GM21529 (cell line): ENCODE measurements around the gene DMXL1.
"Not testable (repeated sequence)": the region's sequence is repeated elsewhere in the genome, so short reads cannot be mapped to it uniquely, and the experiment has no call there.

Experiments used
- ATAC-seq: cut with Tn5 transposase; IDR thresholded peaks from one replicate; pipeline ENCODE4 v1.9.1; 2021; ENCODE audit not compliant: unreplicated experiment

DMXL1 gene

DNA sequence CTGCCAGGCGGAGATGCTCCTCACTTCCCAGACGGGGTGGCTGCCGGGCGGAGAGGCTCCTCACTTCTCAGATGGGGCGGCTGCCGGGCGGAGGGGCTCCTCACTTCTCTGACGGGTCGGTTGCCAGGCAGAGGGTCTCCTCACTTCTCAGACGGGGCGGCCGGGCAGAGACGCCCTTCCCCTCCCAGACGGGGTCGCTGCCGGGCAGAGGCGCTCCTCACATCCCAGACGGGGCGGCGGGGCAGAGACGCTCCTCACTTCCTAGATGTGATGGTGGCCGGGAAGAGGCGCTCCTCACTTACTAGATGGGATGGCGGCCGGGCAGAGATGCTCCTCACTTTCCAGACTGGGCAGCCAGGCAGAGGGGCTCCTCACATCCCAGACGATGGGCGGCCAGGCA is 51.6 kb downstream of the DMXL1 start:
- ATAC-seq: not testable (repeated sequence)

- no peak for ATAC-seq
Observed at GRCh38 chr5:119123280-119123679, 52.4 kb downstream of the DMXL1 start.

DNA sequence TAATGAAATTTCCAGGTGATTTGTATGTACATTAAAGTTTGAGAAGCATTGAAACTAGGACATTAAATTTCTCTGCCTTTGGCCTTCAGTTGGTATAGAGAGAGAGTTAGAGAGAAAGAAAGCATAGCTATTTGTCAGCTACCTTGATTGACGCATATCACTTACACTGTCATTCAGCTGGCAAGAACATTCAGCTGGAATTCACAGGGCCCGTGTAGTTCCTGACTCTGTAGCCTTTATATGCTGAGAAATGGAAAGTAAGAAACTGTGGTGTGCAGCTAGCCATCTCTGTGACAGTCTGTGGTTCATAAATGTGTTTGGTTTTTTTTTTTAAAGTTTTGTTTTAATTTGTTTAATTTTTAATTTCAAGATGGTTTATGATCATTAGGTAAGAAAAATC is 58.9 kb downstream of the DMXL1 start:
- ATAC-seq: no peak

- ATAC-seq: no peak
Observed at GRCh38 chr5:119131530-119132304, 60.8 kb downstream of the DMXL1 start.

GRCh38 chr5:119135743-119136142 is 64.9 kb downstream of the DMXL1 start:
- ATAC-seq: not testable (repeated sequence)

GRCh38 chr5:119136666-119137318 is 65.9 kb downstream of the DMXL1 start:
- no peak for ATAC-seq

DNA sequence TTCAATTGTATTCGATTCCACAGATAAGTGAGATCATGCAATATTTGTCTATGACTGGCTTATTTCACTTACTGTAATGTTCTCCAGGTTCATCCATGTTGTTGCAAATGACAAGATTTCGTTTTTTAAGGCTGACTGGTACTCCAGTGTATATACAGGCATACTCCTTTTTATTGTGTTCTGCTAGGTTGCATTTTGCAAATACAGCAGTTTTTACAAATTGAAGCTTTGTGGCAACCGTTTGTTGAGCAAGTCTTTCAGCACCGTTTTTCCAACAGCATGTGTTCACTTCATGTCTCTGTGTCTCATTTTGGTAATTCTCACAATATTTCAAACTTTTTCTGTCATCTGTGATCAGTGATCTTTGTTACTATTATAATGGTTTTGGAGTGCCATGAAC is 82.7 kb downstream of the DMXL1 start:
- ATAC-seq: no peak

DNA sequence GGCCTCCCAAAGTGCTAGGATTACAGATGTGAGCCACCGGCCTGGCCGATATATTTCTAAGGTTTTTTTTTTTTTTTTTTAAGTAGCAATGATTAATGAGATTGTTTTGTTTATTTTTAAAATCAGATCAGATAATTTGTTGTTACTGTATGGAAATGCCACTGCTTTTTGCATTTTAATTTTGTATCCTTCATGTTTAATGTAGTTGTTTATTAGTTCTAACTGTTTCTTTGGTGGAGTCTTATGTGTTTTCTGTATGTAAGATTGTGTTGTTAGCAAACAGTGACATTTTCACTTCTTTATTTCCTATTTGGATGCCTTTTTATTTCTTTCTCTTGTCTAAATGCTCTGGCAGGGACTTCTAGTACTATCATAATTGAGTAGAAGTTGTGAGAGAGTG is 87.3 kb downstream of the DMXL1 start:
- no peak for ATAC-seq

DNA sequence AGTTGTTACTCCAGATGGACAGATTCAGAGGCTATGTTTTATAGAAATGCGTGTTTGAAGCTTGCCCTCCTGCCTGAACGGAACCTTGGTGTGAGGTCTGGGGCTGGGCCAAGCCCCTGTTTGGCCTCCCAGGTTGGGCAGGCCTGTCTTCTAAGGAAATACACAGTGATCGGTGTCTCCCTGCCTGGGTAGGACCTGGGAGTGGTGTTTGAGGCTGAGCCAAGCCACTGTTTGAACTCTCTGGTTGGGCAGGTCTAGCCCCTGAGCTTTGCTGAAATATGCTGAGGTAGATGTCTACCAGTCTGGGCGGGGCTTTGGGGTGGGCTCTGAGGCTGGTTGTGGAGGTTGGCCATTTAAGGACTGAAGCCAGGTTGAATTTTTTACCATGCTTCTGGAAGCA is 90.5 kb downstream of the DMXL1 start:
- ATAC-seq: no peak

DNA sequence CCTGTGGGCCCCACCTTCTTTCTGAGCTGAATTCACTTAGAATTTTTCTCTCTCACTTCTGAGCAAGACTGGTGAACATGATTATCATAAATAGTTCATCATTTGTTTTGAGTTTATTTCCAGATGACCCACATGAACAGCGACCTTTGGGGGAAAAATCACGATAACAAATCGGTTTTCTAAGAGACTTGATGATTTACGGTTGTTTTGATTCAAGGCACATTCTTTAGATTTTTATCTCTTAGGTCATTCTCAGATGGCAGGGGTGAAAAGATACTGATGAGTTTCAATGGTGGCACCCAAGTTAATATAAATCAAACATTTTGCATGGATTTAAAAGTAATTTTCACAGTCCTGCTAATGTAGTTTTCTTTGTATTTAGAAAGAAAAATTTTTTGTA is 95.1 kb downstream of the DMXL1 start:
- no peak for ATAC-seq

GRCh38 chr5:119168401-119168800 is 97.5 kb downstream of the DMXL1 start:
- ATAC-seq: no peak

GRCh38 chr5:119171686-119172085 is 100.8 kb downstream of the DMXL1 start:
- no peak for ATAC-seq

- no peak for ATAC-seq
Observed at GRCh38 chr5:119174578-119175163, 103.8 kb downstream of the DMXL1 start.

DNA sequence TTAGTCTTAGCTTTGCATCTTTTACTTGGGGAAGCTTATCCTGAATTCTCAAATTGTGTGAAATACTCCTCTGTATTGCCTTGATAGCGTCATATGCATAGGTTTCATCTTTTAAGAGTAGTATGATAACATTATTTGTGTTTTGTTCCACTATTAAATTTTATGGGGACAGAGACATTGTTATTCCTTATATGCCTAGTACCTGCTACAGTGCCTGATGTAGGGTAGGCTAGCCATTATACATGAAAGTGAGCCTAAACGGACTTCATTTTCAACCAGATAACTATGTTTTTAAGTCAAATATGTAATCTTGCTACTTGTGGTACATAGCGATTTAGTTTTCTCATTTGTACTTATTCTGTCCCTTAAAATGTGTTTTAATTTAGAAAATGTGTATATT is 105.9 kb downstream of the DMXL1 start:
- ATAC-seq: no peak

DNA sequence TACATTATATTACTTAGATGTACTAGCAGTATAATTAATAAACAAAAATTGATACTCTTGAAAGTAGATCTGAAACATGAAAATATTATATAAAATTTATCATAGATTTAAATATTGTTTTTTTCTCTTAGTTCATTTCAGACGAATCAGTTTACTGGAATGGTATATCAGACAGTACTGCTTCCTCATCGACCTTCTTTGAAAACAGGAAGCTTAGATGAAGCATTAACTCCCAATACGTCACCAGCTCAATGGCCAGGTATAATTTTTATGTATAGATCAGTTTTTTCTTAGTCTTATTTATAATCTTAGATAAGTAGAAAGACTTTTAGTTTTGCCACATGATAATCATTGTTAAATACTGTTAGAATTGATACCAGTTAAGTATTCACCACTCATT is 106.3 kb downstream of the DMXL1 start:
- no peak for ATAC-seq

GRCh38 chr5:119178435-119178834 is 107.5 kb downstream of the DMXL1 start:
- ATAC-seq: no peak

- no peak for ATAC-seq
Observed at GRCh38 chr5:119179857-119180641, 109.2 kb downstream of the DMXL1 start.

- ATAC-seq: not testable (repeated sequence)
Observed at GRCh38 chr5:119185512-119185911, 114.6 kb downstream of the DMXL1 start.

DNA sequence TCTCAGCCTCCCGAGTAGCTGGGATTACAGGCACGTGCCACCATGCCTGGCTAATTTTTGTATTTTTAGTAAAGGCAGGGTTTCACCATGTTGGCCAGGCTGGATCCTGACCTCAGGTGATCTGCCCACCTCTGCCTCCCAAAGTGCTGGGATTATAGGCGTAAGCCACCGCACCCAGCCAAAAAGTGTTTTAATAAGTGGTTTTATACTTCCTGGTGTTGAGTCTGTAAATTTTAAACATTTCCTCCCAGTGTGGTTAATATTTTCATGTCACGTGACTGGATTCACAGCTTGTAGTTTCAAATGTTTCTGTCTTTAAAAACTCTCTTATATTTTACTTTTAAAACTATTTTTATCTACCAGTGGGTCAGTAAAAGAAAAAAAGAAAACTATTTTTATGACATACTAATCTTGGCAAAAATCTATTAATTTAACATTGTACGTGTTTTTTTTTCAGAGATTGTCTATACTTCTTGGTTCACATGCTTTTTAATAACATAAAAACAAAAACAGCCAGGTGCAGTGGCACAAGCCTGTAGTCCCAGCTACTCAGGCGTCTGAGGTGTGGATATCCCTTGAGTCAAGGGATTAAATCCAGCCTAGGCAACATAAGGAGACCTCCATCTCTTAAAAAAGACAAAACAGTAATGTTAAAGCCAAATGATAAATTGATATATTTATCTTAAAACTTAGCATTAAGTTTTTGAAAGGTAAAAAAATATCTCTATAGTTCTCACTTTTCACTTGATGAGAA is 117.1 kb downstream of the DMXL1 start:
- no peak for ATAC-seq

- ATAC-seq: no peak
Observed at GRCh38 chr5:119190470-119191095, 119.7 kb downstream of the DMXL1 start.
